ENCODE measurements around the gene CYP24A1.

DNA sequence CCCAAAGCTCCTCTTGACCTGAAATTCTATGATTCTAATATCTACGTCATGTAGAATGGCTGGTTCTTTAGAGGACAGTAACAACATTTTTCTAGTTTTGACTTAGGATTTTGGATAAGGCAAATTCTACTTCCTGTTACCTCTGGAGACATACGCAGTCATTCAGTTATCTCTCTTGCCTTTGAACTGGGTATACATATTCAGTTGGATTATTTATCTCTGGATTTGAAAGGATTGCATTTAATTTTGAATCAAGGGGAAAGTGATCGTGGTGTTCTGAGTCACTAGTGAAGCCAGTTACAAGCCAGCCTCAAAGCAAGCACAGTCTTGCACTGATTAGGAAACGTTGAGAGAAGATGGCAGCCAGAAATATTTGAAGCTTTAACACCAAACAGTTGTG lies 68.1 kb downstream of the CYP24A1 start:
- TF ChIP-seq EZH2 (IDR thresholded peaks at IDR 0.05; ENCODE audit: borderline replicate concordance, insufficient read depth, low read length, poor library complexity, severe bottlenecking) (no peak), CTCF (IDR thresholded peaks at IDR 0.05; ENCODE audit: poor library complexity, severe bottlenecking) (no peak), POLR2AphosphoS5 (IDR thresholded peaks at IDR 0.05) (no peak), EP300 (conservative IDR thresholded peaks at IDR 0.05; ENCODE audit: poor library complexity, severe bottlenecking) (no peak), RAD21 (conservative IDR thresholded peaks at IDR 0.05) (no peak), TAF1 (IDR thresholded peaks at IDR 0.05; ENCODE audit: low read depth) (no peak), MXI1 (conservative IDR thresholded peaks at IDR 0.05; ENCODE audit: poor library complexity, severe bottlenecking) (no peak)
- TF ChIP-seq, protein P1, sequence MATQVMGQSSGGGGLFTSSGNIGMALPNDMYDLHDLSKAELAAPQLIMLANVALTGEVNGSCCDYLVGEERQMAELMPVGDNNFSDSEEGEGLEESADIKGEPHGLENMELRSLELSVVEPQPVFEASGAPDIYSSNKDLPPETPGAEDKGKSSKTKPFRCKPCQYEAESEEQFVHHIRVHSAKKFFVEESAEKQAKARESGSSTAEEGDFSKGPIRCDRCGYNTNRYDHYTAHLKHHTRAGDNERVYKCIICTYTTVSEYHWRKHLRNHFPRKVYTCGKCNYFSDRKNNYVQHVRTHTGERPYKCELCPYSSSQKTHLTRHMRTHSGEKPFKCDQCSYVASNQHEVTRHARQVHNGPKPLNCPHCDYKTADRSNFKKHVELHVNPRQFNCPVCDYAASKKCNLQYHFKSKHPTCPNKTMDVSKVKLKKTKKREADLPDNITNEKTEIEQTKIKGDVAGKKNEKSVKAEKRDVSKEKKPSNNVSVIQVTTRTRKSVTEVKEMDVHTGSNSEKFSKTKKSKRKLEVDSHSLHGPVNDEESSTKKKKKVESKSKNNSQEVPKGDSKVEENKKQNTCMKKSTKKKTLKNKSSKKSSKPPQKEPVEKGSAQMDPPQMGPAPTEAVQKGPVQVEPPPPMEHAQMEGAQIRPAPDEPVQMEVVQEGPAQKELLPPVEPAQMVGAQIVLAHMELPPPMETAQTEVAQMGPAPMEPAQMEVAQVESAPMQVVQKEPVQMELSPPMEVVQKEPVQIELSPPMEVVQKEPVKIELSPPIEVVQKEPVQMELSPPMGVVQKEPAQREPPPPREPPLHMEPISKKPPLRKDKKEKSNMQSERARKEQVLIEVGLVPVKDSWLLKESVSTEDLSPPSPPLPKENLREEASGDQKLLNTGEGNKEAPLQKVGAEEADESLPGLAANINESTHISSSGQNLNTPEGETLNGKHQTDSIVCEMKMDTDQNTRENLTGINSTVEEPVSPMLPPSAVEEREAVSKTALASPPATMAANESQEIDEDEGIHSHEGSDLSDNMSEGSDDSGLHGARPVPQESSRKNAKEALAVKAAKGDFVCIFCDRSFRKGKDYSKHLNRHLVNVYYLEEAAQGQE (IDR thresholded peaks at IDR 0.05; ENCODE audit: borderline replicate concordance) = no peak
